HepG2 (cell line): ENCODE measurements around the gene CEBPE. TPM values are rescaled to one million over a fixed set of nuclear protein-coding genes. Genes with fewer than 3 reads are reported as not detected.
A peak's percentile ranks its signal among the peaks of the same experiment; 100 is the strongest.

Experiments
- ATF1 ChIP-seq: IDR thresholded peaks from 2 replicates; pipeline ENCODE4 v1.6.1; 2016; ENCODE audit warnings: mild to moderate bottlenecking, control low read depth
- CBFB ChIP-seq: sonication (generic); formaldehyde crosslinking; IDR thresholded peaks from 2 replicates; pipeline ENCODE4 v1.4.0; 2020; ENCODE audit warnings: missing genetic modification reagents
- CREB1 ChIP-seq, 2 experiments: fragments of 450-650 bp in 1 of 2; IDR thresholded peaks; 2 replicates each; pipeline ENCODE4 v1.6.1; 2016 to 2017; ENCODE audit warnings: control low read depth in 1 of 2, mild to moderate bottlenecking in 1 of 2, missing compliant biosample characterization in 1 of 2, missing genetic modification characterization in 1 of 2
- FOSL2 ChIP-seq: sonication (generic); formaldehyde crosslinking; IDR thresholded peaks from 2 replicates; pipeline ENCODE4 v1.4.0; 2020; ENCODE audit warnings: missing genetic modification reagents
- HMG20B ChIP-seq: conservative IDR thresholded peaks from 2 replicates; pipeline ENCODE4 v1.6.1; 2016; ENCODE audit warnings: missing genetic modification reagents, missing compliant biosample characterization
- KDM5A ChIP-seq: fragments of 200-600 bp; sonication (generic); IDR thresholded peaks from 2 replicates; pipeline ENCODE4 v1.7.0; 2018; ENCODE audit warnings: antibody characterized with exemption, mild to moderate bottlenecking, low read length, borderline replicate concordance
- KLF6 ChIP-seq: IDR thresholded peaks from 2 replicates; pipeline ENCODE4 v1.8.0; 2016; ENCODE audit warnings: missing biosample characterization, missing genetic modification reagents
- MAFG ChIP-seq: sonication (generic); formaldehyde crosslinking; IDR thresholded peaks from 2 replicates; pipeline ENCODE4 v1.5.1; 2020; ENCODE audit warnings: mild to moderate bottlenecking, missing genetic modification reagents
- MEF2D ChIP-seq: sonication (generic); formaldehyde crosslinking; IDR thresholded peaks from 2 replicates; pipeline ENCODE4 v1.5.1; 2020; ENCODE audit warnings: mild to moderate bottlenecking, missing genetic modification reagents
- MLLT10 ChIP-seq: sonication (generic); formaldehyde crosslinking; IDR thresholded peaks from 2 replicates; pipeline ENCODE4 v1.4.0; 2020; ENCODE audit warnings: missing genetic modification reagents
- NCOR1 ChIP-seq: fragments of 200-600 bp; sonication (generic); IDR thresholded peaks from 2 replicates; pipeline ENCODE4 v1.7.0; 2017; ENCODE audit warnings: antibody characterized with exemption, low read length, borderline replicate concordance
- NFIC ChIP-seq: IDR thresholded peaks from 2 replicates; pipeline ENCODE4 v1.6.1; 2012; ENCODE audit warnings: mild to moderate bottlenecking, low read length, inconsistent platforms
- PAF1 ChIP-seq: IDR thresholded peaks from 2 replicates; pipeline ENCODE4 v1.6.1; 2016; ENCODE audit warnings: missing genetic modification reagents, missing compliant biosample characterization
- PCBP1 ChIP-seq: fragments of 200-400 bp; formaldehyde crosslinking; IDR thresholded peaks from 2 replicates; pipeline ENCODE4 v1.6.1; 2017; ENCODE audit warnings: mild to moderate bottlenecking, low read depth, low read length, borderline replicate concordance
- PHF5A ChIP-seq: IDR thresholded peaks from one replicate; pipeline ENCODE4 v1.6.1; 2018; ENCODE audit warnings: low read depth, missing genetic modification reagents; ENCODE audit not compliant: unreplicated experiment
- RFX3 ChIP-seq: IDR thresholded peaks from 2 replicates; pipeline ENCODE4 v1.6.1; 2016; ENCODE audit warnings: missing biosample characterization, missing genetic modification reagents
- SAP130 ChIP-seq: IDR thresholded peaks from 2 replicates; pipeline ENCODE4 v1.6.1; 2016; ENCODE audit warnings: low read depth
- ZEB1 ChIP-seq: IDR thresholded peaks from 2 replicates; pipeline ENCODE4 v1.6.1; 2012; ENCODE audit warnings: mild to moderate bottlenecking, low read depth, inconsistent platforms; ENCODE audit not compliant: insufficient replicate concordance
- ZFAT ChIP-seq: sonication (generic); formaldehyde crosslinking; conservative IDR thresholded peaks from 2 replicates; pipeline ENCODE4 v1.8.1; 2023; ENCODE audit warnings: missing genetic modification reagents, inconsistent platforms
- ZFP37 ChIP-seq: sonication (generic); formaldehyde crosslinking; IDR thresholded peaks from 2 replicates; pipeline ENCODE4 v1.4.0; 2020; ENCODE audit warnings: missing genetic modification reagents, borderline replicate concordance
- ZNF30 ChIP-seq: sonication (generic); formaldehyde crosslinking; IDR thresholded peaks from 2 replicates; pipeline ENCODE4 v1.5.0; 2020; ENCODE audit warnings: mild to moderate bottlenecking, missing genetic modification reagents
- ZNF678 ChIP-seq: sonication (generic); formaldehyde crosslinking; IDR thresholded peaks from 2 replicates; pipeline ENCODE4 v1.4.0; 2020; ENCODE audit warnings: mild to moderate bottlenecking, missing genetic modification reagents
- ZNF747 ChIP-seq: sonication (generic); formaldehyde crosslinking; IDR thresholded peaks from 2 replicates; pipeline ENCODE4 v1.8.1; 2023; ENCODE audit warnings: missing genetic modification reagents, mild to moderate bottlenecking, borderline replicate concordance
- polyA plus RNA-seq, 8 experiments: library from polyadenylated mRNA; depleted of rRNA in 3 of 8; stranded (reverse) in 7 of 8; unstranded in 1 of 8; fragments of >200 nt; fragmentation: Illumina TruSeq in 4 of 8; extraction: Trizol in 4 of 8; gene quantifications; 2 replicates each; pipeline versions ENCODE4 v1.2.1 to v1.2.3, GENCODE V29; 2011 to 2016; ENCODE audit warnings: low read depth in 4 of 8, missing spikeins in 1 of 8, mixed read lengths in 1 of 8; ENCODE audit not compliant: insufficient read depth in 1 of 8
- total RNA-seq, 5 experiments: library from RNA; depleted of rRNA; stranded (reverse); fragments of >200 nt; fragmentation: Illumina TruSeq; extraction: Trizol; gene quantifications; 2 replicates each; pipeline ENCODE4 v1.2.3, GENCODE V29; 2016; ENCODE audit warnings: low read depth in 1 of 5
- TF ChIP-seq, protein P1 (sequence below): sonication (generic); formaldehyde crosslinking; IDR thresholded peaks from 2 replicates; pipeline ENCODE4 v1.8.1; 2022; ENCODE audit warnings: low read depth, mild to moderate bottlenecking, missing genetic modification reagents
- TF ChIP-seq, protein P2 (sequence below): sonication (generic); formaldehyde crosslinking; IDR thresholded peaks from 2 replicates; pipeline ENCODE4 v1.4.0; 2020; ENCODE audit warnings: missing genetic modification reagents
- TF ChIP-seq, protein P3 (sequence below): sonication (generic); formaldehyde crosslinking; IDR thresholded peaks from 2 replicates; pipeline ENCODE4 v1.4.0; 2020; ENCODE audit warnings: missing genetic modification reagents
- TF ChIP-seq, protein P4 (sequence below): sonication (generic); formaldehyde crosslinking; IDR thresholded peaks from 2 replicates; pipeline ENCODE4 v1.4.0; 2020; ENCODE audit warnings: missing genetic modification reagents

CEBPE gene
- total and polyA plus RNA-seq, 2 of the 13 experiments (the other 11 are each of a cell fraction or from before 2014, with no cell fraction given), result 0.09 to 0.11 TPM

DNA sequence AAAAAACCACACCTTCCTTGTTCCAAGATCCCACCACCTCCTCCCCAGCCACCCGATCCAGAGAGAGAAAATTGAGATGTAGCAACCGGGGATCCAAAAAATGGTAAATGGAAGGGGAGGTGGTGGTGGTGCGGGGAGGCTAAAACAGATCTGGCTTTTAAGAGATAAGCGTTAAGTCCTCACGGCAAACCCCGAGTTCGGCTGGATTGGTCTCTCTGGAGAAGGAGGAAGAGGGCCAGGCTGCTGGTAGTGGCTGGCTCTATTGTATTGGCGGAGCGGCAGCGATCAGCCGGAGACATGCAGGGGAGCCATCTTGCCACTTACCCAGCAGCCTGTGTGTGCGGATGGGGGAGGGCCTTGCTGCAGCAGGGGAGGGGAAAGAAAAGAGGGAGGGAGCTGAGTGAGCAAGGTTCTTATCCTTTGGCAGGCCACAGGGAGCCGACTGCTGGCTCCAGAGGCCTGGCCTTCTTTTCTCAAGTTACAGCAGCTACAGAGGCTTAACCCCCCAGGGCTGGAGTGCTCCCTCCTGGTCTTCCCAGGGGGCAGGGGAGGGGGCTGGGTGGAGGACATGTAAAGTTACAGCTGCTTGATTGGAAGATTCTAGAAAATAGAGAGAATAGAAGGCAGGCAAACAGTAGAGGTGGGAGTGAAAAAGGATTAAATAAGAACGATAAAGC, 47.7 kb downstream of the CEBPE start (continued):
- TF ChIP-seq NCOR1 (no peak), ZEB1 (no peak), SAP130 (CRISPR knock-in tag) (peak; percentile 91), ATF1 (CRISPR knock-in tag) (no peak), ZFAT (no peak), CBFB (CRISPR knock-in tag) (no peak; the same call in 1 of the 2 replicates), HMG20B (CRISPR knock-in tag) (no peak; the same call in 1 of the 2 replicates), PAF1 (CRISPR knock-in tag) (peak; percentile 98), PHF5A (CRISPR knock-in tag) (peak; percentile 65), MAFG (CRISPR knock-in tag) (no peak), KLF6 (CRISPR knock-in tag) (peak; percentile 80; the same call in 1 of the 2 replicates), KDM5A (peak; percentile 89), MEF2D (CRISPR knock-in tag) (no peak; the same call in none of the 2 replicates), ZFP37 (CRISPR knock-in tag) (no peak; the same call in 1 of the 2 replicates), MLLT10 (CRISPR knock-in tag) (no peak), NFIC (peak; percentile 21; the same call in 1 of the 2 replicates), ZNF747 (peak; percentile 81), PCBP1 (0 out of 2 replicates have a peak, but pooled peaks have one; percentile 80), RFX3 (CRISPR knock-in tag) (no peak), ZNF30 (CRISPR knock-in tag) (0 out of 2 replicates have a peak, but pooled peaks have one; percentile 36), CREB1 (IDR thresholded peaks at IDR 0.05) (no peak), CREB1 (CRISPR knock-in tag; IDR thresholded peaks at IDR 0.05) (no peak), FOSL2 (peak; percentile 62), ZNF678 (CRISPR knock-in tag) (no peak; the same call in 1 of the 2 replicates)
- TF ChIP-seq, protein P1, sequence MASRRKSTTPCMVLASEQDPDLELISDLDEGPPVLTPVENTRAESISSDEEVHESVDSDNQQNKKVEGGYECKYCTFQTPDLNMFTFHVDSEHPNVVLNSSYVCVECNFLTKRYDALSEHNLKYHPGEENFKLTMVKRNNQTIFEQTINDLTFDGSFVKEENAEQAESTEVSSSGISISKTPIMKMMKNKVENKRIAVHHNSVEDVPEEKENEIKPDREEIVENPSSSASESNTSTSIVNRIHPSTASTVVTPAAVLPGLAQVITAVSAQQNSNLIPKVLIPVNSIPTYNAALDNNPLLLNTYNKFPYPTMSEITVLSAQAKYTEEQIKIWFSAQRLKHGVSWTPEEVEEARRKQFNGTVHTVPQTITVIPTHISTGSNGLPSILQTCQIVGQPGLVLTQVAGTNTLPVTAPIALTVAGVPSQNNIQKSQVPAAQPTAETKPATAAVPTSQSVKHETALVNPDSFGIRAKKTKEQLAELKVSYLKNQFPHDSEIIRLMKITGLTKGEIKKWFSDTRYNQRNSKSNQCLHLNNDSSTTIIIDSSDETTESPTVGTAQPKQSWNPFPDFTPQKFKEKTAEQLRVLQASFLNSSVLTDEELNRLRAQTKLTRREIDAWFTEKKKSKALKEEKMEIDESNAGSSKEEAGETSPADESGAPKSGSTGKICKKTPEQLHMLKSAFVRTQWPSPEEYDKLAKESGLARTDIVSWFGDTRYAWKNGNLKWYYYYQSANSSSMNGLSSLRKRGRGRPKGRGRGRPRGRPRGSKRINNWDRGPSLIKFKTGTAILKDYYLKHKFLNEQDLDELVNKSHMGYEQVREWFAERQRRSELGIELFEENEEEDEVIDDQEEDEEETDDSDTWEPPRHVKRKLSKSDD (CRISPR knock-in tag), result no peak
- TF ChIP-seq, protein P2, sequence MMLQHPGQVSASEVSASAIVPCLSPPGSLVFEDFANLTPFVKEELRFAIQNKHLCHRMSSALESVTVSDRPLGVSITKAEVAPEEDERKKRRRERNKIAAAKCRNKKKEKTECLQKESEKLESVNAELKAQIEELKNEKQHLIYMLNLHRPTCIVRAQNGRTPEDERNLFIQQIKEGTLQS (CRISPR knock-in tag), result no peak; the same call in 1 of the 2 replicates
- TF ChIP-seq, protein P3, sequence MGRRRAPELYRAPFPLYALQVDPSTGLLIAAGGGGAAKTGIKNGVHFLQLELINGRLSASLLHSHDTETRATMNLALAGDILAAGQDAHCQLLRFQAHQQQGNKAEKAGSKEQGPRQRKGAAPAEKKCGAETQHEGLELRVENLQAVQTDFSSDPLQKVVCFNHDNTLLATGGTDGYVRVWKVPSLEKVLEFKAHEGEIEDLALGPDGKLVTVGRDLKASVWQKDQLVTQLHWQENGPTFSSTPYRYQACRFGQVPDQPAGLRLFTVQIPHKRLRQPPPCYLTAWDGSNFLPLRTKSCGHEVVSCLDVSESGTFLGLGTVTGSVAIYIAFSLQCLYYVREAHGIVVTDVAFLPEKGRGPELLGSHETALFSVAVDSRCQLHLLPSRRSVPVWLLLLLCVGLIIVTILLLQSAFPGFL (CRISPR knock-in tag), result no peak
- TF ChIP-seq, protein P4, sequence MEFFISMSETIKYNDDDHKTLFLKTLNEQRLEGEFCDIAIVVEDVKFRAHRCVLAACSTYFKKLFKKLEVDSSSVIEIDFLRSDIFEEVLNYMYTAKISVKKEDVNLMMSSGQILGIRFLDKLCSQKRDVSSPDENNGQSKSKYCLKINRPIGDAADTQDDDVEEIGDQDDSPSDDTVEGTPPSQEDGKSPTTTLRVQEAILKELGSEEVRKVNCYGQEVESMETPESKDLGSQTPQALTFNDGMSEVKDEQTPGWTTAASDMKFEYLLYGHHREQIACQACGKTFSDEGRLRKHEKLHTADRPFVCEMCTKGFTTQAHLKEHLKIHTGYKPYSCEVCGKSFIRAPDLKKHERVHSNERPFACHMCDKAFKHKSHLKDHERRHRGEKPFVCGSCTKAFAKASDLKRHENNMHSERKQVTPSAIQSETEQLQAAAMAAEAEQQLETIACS (CRISPR knock-in tag), result no peak
